ENCODE measurements around the gene DDX54. TPM values are rescaled to one million over a fixed set of nuclear protein-coding genes. Genes with fewer than 3 reads are reported as not detected.

DDX54 gene
- total RNA-seq, 3 donors from 2014 or later, result 46.4 to 60.6 (median 53.2) TPM

- Histone ChIP-seq H3K36me3 (ENCODE audit: low read depth) (no peaks in the 10 kb centered on the region), H3K4me1 (ENCODE audit: low read depth) (no peaks in the 10 kb centered on the region), H3K4me3 (no peak overlapping the region), H3K9me3 (no peaks in the 10 kb centered on the region)
- DNase-seq, result no peak
- no peak for ATAC-seq
- no peak for TF ChIP-seq CTCF (IDR thresholded peaks at IDR 0.05)
- intact Hi-C loops (cut with DNase I, micrococcal nuclease), result loop anchor here (10.0 kb wide), 1 partner anchor 128 kb away; no protein-coding TSS in a partner anchor
Observed at GRCh38 chr12:113173081-113173698, 12.1 kb downstream of the DDX54 start.

- Histone ChIP-seq H3K9me3 (no peaks in the 10 kb centered on the region), H3K4me3 (no peak overlapping the region), H3K4me1 (ENCODE audit: low read depth) (no peaks in the 10 kb centered on the region), H3K36me3 (ENCODE audit: low read depth) (no peaks in the 10 kb centered on the region)
- ATAC-seq, result no peak
- intact Hi-C loops (cut with DNase I, micrococcal nuclease), result loop anchor here (10.0 kb wide), 1 partner anchor 127 kb away; no protein-coding TSS in a partner anchor
- DNase-seq, result no peak
- TF ChIP-seq CTCF (IDR thresholded peaks at IDR 0.05), result no peak
Observed at GRCh38 chr12:113172185-113172584, 13.1 kb downstream of the DDX54 start.

DNA sequence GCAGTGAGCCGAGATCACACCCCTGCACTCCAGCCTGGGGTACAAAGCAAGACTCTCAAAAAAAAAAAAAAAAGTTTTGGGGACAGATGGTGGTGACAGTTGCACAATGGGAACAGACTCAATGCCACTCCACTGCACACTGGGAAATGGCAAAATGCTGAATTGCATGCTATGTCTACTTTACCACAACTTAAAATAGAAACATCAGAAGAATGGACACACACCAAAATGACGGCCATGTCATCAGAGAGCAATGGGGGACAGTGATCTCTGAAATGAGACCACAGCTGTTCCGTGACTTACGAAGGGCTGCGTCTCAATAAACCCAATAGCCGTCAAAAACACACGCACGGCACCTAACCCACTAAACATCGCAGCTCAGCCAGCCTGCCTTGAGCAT is 13.7 kb downstream of the DDX54 start:
- ATAC-seq (no peak), DNase-seq (no peak)
- Histone ChIP-seq H3K4me1 (ENCODE audit: low read depth) (no peaks in the 10 kb centered on the region), H3K9me3 (no peaks in the 10 kb centered on the region), H3K36me3 (ENCODE audit: low read depth) (no peaks in the 10 kb centered on the region), H3K4me3 (no peak overlapping the region)
- TF ChIP-seq CTCF (IDR thresholded peaks at IDR 0.05), result no peak
- intact Hi-C loops (cut with DNase I, micrococcal nuclease), result loop anchor here (10.0 kb wide), 1 partner anchor 127 kb away; no protein-coding TSS in a partner anchor

DNA sequence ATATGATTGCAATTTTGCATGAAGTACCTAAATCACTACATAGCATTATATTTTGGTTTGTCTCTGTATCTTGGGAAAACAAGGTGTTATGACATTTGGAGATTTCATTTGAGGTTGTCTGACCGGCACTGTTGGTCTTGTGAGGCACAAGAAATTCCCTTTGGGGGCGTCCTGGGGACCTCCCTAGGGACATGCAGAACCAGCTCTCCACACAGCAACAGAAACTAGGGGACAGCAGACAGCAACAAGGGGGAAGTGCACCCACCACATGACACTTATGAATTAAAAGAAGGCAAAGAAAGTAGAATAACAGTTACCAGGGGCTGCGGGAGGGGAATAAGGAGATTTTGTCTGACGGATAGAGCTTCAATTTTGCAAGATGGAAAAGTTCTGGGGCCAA is 14.4 kb downstream of the DDX54 start:
- no peaks in the 10 kb centered on the region for H3K4me1 ChIP-seq (ENCODE audit: low read depth)
- no peak overlapping the region for H3K4me3 ChIP-seq
- H3K36me3 ChIP-seq (ENCODE audit: low read depth), result no peaks in the 10 kb centered on the region
- DNase-seq (no peak), ATAC-seq (no peak)
- TF ChIP-seq CTCF (IDR thresholded peaks at IDR 0.05), result no peak
- H3K9me3 ChIP-seq, result no peaks in the 10 kb centered on the region
- intact Hi-C loops (cut with DNase I, micrococcal nuclease), result loop anchor here (10.0 kb wide), 1 partner anchor 126 kb away; no protein-coding TSS in a partner anchor

- Histone ChIP-seq H3K36me3 (ENCODE audit: low read depth) (no peaks in the 10 kb centered on the region), H3K4me3 (no peak overlapping the region), H3K4me1 (ENCODE audit: low read depth) (no peaks in the 10 kb centered on the region), H3K9me3 (no peaks in the 10 kb centered on the region)
- intact Hi-C loops (cut with DNase I, micrococcal nuclease), result loop anchor here (10.0 kb wide), 1 partner anchor 126 kb away; no protein-coding TSS in a partner anchor
- no peak for DNase-seq
- no peak for ATAC-seq
- TF ChIP-seq CTCF (IDR thresholded peaks at IDR 0.05), result no peak
Observed at GRCh38 chr12:113170457-113170856, 14.8 kb downstream of the DDX54 start.
